ENCODE data around the gene CNR1. TPM values are rescaled to one million over a fixed set of nuclear protein-coding genes. Genes with fewer than 3 reads are reported as not detected.

The CNR1 gene
- total RNA-seq, 1 experiment from 2014 or later: 0.48 TPM

DNA sequence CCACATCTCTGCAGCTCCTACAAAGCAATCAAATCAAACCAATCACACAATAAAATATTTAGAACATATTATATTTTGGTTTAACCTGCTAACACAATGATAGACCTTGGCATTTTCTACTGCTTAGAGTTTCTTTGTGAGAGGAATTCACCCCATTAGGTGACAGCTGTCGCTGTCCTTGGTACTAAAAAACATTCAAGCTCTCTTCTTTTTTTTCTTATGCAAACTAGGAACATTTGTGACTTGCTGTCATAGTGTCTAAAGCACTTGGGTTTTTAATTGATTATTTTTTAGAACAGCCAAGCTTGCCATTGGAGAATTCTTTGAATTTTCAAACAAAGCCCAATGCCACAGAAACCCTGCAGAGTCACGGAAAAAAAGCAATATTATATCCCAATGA is 46.4 kb downstream of the CNR1 start (continued):
- TF ChIP-seq, protein P1, sequence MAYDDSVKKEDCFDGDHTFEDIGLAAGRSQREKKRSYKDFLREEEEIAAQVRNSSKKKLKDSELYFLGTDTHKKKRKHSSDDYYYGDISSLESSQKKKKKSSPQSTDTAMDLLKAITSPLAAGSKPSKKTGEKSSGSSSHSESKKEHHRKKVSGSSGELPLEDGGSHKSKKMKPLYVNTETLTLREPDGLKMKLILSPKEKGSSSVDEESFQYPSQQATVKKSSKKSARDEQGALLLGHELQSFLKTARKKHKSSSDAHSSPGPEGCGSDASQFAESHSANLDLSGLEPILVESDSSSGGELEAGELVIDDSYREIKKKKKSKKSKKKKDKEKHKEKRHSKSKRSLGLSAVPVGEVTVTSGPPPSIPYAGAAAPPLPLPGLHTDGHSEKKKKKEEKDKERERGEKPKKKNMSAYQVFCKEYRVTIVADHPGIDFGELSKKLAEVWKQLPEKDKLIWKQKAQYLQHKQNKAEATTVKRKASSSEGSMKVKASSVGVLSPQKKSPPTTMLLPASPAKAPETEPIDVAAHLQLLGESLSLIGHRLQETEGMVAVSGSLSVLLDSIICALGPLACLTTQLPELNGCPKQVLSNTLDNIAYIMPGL (CRISPR knock-in tag; IDR thresholded peaks at IDR 0.05): no peak

DNA sequence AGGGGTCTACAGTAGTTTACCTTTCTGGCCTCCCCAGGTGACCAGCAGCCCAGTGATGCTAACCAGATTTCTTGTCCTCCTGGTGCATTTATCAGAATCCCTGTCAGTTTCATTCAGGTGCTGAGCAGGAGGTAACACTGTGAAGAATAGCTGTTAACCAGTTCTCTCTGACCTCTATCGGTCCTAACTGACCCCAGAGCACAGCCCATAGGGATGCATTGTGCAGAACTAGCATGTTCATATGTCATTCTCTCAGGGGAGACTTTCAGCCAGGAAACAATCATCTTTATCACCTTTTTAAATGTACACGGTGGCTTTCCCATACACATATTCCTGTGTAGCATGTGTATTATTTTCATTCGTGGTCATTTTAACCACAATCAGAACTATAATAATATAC is 49.9 kb downstream of the CNR1 start:
- no peak for ATAC-seq
- Mint-ChIP-seq H3K27ac (no peak overlapping the region), H3K27me3 (ENCODE audit: low read depth) (no peaks in the 10 kb centered on the region), H3K4me3 (no peak overlapping the region), H3K4me1 (peaks cover 24% of the 10 kb centered on the region), H3K36me3 (no peaks in the 10 kb centered on the region), H3K9me3 (peaks cover 4% of the 10 kb centered on the region; the same call in 1 of the 2 replicates)
- ChIA-PET CTCF (no interaction called here), POLR2A (no interaction called here)
- no peak for DNase-seq (ENCODE audit: low spot score)
- TF ChIP-seq, protein P2, sequence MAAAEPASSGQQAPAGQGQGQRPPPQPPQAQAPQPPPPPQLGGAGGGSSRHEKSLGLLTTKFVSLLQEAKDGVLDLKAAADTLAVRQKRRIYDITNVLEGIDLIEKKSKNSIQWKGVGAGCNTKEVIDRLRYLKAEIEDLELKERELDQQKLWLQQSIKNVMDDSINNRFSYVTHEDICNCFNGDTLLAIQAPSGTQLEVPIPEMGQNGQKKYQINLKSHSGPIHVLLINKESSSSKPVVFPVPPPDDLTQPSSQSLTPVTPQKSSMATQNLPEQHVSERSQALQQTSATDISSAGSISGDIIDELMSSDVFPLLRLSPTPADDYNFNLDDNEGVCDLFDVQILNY (CRISPR knock-in tag; IDR thresholded peaks at IDR 0.05): no peak
- TF ChIP-seq SMAD3 (CRISPR knock-in tag; IDR thresholded peaks at IDR 0.05; ENCODE audit: borderline replicate concordance): no peak
- no peak for TF ChIP-seq NR2C2 (CRISPR knock-in tag; IDR thresholded peaks at IDR 0.05)
- no peak for TF ChIP-seq ZNF317 (CRISPR knock-in tag; IDR thresholded peaks at IDR 0.05; ENCODE audit: borderline replicate concordance, low read depth)
- TF ChIP-seq, protein P3, sequence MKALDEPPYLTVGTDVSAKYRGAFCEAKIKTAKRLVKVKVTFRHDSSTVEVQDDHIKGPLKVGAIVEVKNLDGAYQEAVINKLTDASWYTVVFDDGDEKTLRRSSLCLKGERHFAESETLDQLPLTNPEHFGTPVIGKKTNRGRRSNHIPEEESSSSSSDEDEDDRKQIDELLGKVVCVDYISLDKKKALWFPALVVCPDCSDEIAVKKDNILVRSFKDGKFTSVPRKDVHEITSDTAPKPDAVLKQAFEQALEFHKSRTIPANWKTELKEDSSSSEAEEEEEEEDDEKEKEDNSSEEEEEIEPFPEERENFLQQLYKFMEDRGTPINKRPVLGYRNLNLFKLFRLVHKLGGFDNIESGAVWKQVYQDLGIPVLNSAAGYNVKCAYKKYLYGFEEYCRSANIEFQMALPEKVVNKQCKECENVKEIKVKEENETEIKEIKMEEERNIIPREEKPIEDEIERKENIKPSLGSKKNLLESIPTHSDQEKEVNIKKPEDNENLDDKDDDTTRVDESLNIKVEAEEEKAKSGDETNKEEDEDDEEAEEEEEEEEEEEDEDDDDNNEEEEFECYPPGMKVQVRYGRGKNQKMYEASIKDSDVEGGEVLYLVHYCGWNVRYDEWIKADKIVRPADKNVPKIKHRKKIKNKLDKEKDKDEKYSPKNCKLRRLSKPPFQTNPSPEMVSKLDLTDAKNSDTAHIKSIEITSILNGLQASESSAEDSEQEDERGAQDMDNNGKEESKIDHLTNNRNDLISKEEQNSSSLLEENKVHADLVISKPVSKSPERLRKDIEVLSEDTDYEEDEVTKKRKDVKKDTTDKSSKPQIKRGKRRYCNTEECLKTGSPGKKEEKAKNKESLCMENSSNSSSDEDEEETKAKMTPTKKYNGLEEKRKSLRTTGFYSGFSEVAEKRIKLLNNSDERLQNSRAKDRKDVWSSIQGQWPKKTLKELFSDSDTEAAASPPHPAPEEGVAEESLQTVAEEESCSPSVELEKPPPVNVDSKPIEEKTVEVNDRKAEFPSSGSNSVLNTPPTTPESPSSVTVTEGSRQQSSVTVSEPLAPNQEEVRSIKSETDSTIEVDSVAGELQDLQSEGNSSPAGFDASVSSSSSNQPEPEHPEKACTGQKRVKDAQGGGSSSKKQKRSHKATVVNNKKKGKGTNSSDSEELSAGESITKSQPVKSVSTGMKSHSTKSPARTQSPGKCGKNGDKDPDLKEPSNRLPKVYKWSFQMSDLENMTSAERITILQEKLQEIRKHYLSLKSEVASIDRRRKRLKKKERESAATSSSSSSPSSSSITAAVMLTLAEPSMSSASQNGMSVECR (CRISPR knock-in tag; IDR thresholded peaks at IDR 0.05; ENCODE audit: borderline replicate concordance): no peak
- no peak for TF ChIP-seq ELF4 (CRISPR knock-in tag; IDR thresholded peaks at IDR 0.05; ENCODE audit: low read depth)
- no peak for TF ChIP-seq ZBTB21 (CRISPR knock-in tag; IDR thresholded peaks at IDR 0.05; ENCODE audit: borderline replicate concordance)
- TF ChIP-seq, protein P4, sequence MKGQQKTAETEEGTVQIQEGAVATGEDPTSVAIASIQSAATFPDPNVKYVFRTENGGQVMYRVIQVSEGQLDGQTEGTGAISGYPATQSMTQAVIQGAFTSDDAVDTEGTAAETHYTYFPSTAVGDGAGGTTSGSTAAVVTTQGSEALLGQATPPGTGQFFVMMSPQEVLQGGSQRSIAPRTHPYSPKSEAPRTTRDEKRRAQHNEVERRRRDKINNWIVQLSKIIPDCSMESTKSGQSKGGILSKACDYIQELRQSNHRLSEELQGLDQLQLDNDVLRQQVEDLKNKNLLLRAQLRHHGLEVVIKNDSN (CRISPR knock-in tag; IDR thresholded peaks at IDR 0.05): no peak
- TF ChIP-seq NR1H2 (CRISPR knock-in tag; IDR thresholded peaks at IDR 0.05): no peak
- TF ChIP-seq, protein P5, sequence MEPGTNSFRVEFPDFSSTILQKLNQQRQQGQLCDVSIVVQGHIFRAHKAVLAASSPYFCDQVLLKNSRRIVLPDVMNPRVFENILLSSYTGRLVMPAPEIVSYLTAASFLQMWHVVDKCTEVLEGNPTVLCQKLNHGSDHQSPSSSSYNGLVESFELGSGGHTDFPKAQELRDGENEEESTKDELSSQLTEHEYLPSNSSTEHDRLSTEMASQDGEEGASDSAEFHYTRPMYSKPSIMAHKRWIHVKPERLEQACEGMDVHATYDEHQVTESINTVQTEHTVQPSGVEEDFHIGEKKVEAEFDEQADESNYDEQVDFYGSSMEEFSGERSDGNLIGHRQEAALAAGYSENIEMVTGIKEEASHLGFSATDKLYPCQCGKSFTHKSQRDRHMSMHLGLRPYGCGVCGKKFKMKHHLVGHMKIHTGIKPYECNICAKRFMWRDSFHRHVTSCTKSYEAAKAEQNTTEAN (CRISPR knock-in tag; IDR thresholded peaks at IDR 0.05): no peak
- TF ChIP-seq ETV6 (CRISPR knock-in tag; IDR thresholded peaks at IDR 0.05): no peak
- TF ChIP-seq RORB (CRISPR knock-in tag; IDR thresholded peaks at IDR 0.05): no peak
- no peak for TF ChIP-seq NFATC4 (CRISPR knock-in tag; IDR thresholded peaks at IDR 0.05)
- TF ChIP-seq FOXP1 (CRISPR knock-in tag; IDR thresholded peaks at IDR 0.05; ENCODE audit: borderline replicate concordance): no peak

DNA sequence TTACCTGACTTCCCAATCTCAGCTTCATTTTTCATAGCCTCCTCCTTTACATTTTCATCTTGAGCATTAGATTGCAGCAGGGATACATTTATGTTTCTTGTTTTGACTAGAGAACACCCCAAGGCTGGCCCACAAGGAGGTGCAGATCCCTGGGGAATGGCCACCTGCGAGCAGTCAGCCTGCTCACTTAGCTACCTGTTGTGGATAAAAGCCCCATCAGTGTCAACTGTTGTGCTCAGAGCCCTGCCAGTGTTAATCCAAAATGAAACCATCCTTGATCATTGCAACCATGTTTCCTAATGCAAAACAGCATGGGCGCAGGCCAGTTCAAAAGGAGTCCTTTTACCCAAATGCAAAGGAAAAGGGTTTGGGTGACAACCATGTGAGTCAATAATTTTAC is 50.8 kb downstream of the CNR1 start:
- Mint-ChIP-seq H3K4me1 (peaks cover 14% of the 10 kb centered on the region), H3K4me3 (no peak overlapping the region), H3K27me3 (ENCODE audit: low read depth) (no peaks in the 10 kb centered on the region), H3K27ac (no peak overlapping the region), H3K36me3 (no peaks in the 10 kb centered on the region), H3K9me3 (peaks cover 4% of the 10 kb centered on the region; the same call in 1 of the 2 replicates)
- CTCF ChIA-PET: no interaction called here
- no peak for ATAC-seq
- no peak for TF ChIP-seq GABPB1 (CRISPR knock-in tag; IDR thresholded peaks at IDR 0.05)
- TF ChIP-seq, protein P5 (CRISPR knock-in tag; IDR thresholded peaks at IDR 0.05): no peak
- TF ChIP-seq FOXJ3 (CRISPR knock-in tag; IDR thresholded peaks at IDR 0.05; ENCODE audit: borderline replicate concordance): no peak
- TF ChIP-seq RELA (CRISPR knock-in tag; IDR thresholded peaks at IDR 0.05; ENCODE audit: borderline replicate concordance): no peak
- TF ChIP-seq FOXK1 (CRISPR knock-in tag; IDR thresholded peaks at IDR 0.05): no peak
- TF ChIP-seq, protein P6, sequence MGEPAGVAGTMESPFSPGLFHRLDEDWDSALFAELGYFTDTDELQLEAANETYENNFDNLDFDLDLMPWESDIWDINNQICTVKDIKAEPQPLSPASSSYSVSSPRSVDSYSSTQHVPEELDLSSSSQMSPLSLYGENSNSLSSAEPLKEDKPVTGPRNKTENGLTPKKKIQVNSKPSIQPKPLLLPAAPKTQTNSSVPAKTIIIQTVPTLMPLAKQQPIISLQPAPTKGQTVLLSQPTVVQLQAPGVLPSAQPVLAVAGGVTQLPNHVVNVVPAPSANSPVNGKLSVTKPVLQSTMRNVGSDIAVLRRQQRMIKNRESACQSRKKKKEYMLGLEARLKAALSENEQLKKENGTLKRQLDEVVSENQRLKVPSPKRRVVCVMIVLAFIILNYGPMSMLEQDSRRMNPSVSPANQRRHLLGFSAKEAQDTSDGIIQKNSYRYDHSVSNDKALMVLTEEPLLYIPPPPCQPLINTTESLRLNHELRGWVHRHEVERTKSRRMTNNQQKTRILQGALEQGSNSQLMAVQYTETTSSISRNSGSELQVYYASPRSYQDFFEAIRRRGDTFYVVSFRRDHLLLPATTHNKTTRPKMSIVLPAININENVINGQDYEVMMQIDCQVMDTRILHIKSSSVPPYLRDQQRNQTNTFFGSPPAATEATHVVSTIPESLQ (CRISPR knock-in tag; IDR thresholded peaks at IDR 0.05): no peak
- TF ChIP-seq KAT7 (CRISPR knock-in tag; IDR thresholded peaks at IDR 0.05; ENCODE audit: borderline replicate concordance): no peak
- no peak for TF ChIP-seq SOX15 (CRISPR knock-in tag; IDR thresholded peaks at IDR 0.05)
- POLR2A ChIA-PET: no interaction called here
- no peak for DNase-seq (ENCODE audit: low spot score)

Measured in WTC11 (cell line).